Breast epithelium (tissue), 3 donors: ENCODE measurements around the gene PTBP3.

Source experiments
- POLR2A ChIP-seq: fragments of 450-650 bp; IDR thresholded peaks from one replicate; pipeline ENCODE4 v1.6.1; 2016; ENCODE audit warnings: antibody characterized with exemption, mild to moderate bottlenecking, moderate library complexity
- TF ChIP-seq, protein P1 (sequence below), 3 donors: fragments of 450-650 bp; IDR thresholded peaks; one replicate each; pipeline ENCODE4 v1.5.1; 2016 to 2017; ENCODE audit warnings: antibody characterized with exemption in 3 of 3, mild to moderate bottlenecking in 3 of 3, moderate library complexity in 3 of 3

DNA sequence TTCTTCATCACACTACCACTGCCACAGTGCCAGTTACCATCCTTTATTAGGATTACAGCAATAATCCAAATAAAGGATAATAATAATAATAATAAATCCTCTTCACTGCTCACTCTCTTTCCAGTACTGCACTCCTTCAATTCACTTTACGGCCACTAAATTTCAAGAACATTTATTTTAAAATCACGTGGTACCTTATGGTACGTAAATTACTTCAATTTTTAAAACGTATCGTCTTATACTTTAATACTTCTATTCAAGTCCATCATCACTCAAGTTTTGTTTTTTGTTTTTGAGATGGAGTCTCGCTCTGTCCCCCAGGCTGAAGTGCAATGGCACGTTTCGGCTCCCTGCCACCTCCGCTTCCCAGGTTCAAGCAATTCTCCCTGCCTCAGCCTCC lies 36.5 kb downstream of the PTBP3 start:
- no peak for TF ChIP-seq POLR2A
- TF ChIP-seq, protein P1, sequence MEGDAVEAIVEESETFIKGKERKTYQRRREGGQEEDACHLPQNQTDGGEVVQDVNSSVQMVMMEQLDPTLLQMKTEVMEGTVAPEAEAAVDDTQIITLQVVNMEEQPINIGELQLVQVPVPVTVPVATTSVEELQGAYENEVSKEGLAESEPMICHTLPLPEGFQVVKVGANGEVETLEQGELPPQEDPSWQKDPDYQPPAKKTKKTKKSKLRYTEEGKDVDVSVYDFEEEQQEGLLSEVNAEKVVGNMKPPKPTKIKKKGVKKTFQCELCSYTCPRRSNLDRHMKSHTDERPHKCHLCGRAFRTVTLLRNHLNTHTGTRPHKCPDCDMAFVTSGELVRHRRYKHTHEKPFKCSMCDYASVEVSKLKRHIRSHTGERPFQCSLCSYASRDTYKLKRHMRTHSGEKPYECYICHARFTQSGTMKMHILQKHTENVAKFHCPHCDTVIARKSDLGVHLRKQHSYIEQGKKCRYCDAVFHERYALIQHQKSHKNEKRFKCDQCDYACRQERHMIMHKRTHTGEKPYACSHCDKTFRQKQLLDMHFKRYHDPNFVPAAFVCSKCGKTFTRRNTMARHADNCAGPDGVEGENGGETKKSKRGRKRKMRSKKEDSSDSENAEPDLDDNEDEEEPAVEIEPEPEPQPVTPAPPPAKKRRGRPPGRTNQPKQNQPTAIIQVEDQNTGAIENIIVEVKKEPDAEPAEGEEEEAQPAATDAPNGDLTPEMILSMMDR (IDR thresholded peaks at IDR 0.05) = no peak
